NT2/D1 (cell line): Measurements from ENCODE around the gene SNRNP48.

ENCODE experiments used
- DNase-seq: peaks from one replicate; pipeline ENCODE4 v3.0.0-alpha.2; 2011; ENCODE audit warnings: low read depth, low spot score
- H3K27me3 ChIP-seq: 2 replicates; pipeline ENCODE4 v1.6.0; 2011; ENCODE audit warnings: mild to moderate bottlenecking; ENCODE audit not compliant: insufficient read length, insufficient read depth
- H3K36me3 ChIP-seq: 2 replicates; pipeline ENCODE4 v1.6.1; 2011; ENCODE audit warnings: mild to moderate bottlenecking, low read length, mixed read lengths; ENCODE audit not compliant: insufficient read depth, insufficient read length
- H3K4me1 ChIP-seq: 2 replicates; pipeline ENCODE4 v1.5.1; 2011; ENCODE audit not compliant: insufficient read depth, insufficient read length
- H3K4me3 ChIP-seq: 2 replicates; pipeline ENCODE4 v1.5.1; 2011; ENCODE audit warnings: low read depth; ENCODE audit not compliant: insufficient read length
- H3K9ac ChIP-seq: 2 replicates; pipeline ENCODE4 v1.6.0; 2011; ENCODE audit warnings: low read depth; ENCODE audit not compliant: insufficient read length
- H3K9me3 ChIP-seq: 2 replicates; pipeline ENCODE4 v1.5.1; 2011; ENCODE audit warnings: mild to moderate bottlenecking, low read length; ENCODE audit not compliant: insufficient read depth
- SUZ12 ChIP-seq: IDR thresholded peaks from 2 replicates; pipeline ENCODE4 v1.6.1; 2011; ENCODE audit not compliant: insufficient read length, insufficient read depth; ENCODE audit errors: extremely low read depth
- YY1 ChIP-seq: IDR thresholded peaks from 2 replicates; pipeline ENCODE4 v1.6.1; 2011; ENCODE audit not compliant: insufficient read length, insufficient read depth
- ZNF274 ChIP-seq: IDR thresholded peaks from 2 replicates; pipeline ENCODE4 v1.6.1; 2011; ENCODE audit warnings: mild to moderate bottlenecking, low read depth, low read length

The SNRNP48 gene

GRCh38 chr6:7637533-7637932 lies 47.5 kb downstream of the SNRNP48 start:
- Histone ChIP-seq H3K4me3 (no peak overlapping the region), H3K36me3 (no peaks in the 10 kb centered on the region), H3K9me3 (no peaks in the 10 kb centered on the region; the same call in 1 of the 2 replicates), H3K9ac (no peak overlapping the region), H3K27me3 (no peaks in the 10 kb centered on the region), H3K4me1 (no peaks in the 10 kb centered on the region)
- no peak for DNase-seq
- no peak for TF ChIP-seq SUZ12
- no peak for TF ChIP-seq ZNF274
- no peak for TF ChIP-seq YY1

- Histone ChIP-seq H3K27me3 (no peaks in the 10 kb centered on the region), H3K9me3 (no peaks in the 10 kb centered on the region; the same call in 1 of the 2 replicates), H3K4me3 (no peak overlapping the region), H3K4me1 (no peaks in the 10 kb centered on the region), H3K9ac (no peak overlapping the region), H3K36me3 (no peaks in the 10 kb centered on the region)
- TF ChIP-seq ZNF274 (no peak), SUZ12 (no peak), YY1 (no peak)
- DNase-seq: no peak
Measured at GRCh38 chr6:7639427-7639826, 49.4 kb downstream of the SNRNP48 start.

- no peaks in the 10 kb centered on the region for H3K4me1 ChIP-seq
- H3K36me3 ChIP-seq: no peaks in the 10 kb centered on the region
- DNase-seq: no peak
- no peak overlapping the region for H3K9ac ChIP-seq
- H3K9me3 ChIP-seq: no peaks in the 10 kb centered on the region; the same call in 1 of the 2 replicates
- no peak overlapping the region for H3K4me3 ChIP-seq
- H3K27me3 ChIP-seq: no peaks in the 10 kb centered on the region
- TF ChIP-seq ZNF274: no peak
- TF ChIP-seq YY1: no peak
Measured at GRCh38 chr6:7640016-7640415, 50.0 kb downstream of the SNRNP48 start.

GRCh38 chr6:7640607-7641577 lies 50.9 kb downstream of the SNRNP48 start:
- H3K9ac ChIP-seq: no peak overlapping the region
- TF ChIP-seq YY1: no peak
- no peak for TF ChIP-seq ZNF274
- no peak for TF ChIP-seq SUZ12
- no peaks in the 10 kb centered on the region; the same call in 1 of the 2 replicates for H3K9me3 ChIP-seq
- no peak for DNase-seq
- H3K4me1 ChIP-seq: no peaks in the 10 kb centered on the region
- no peaks in the 10 kb centered on the region for H3K27me3 ChIP-seq
- no peaks in the 10 kb centered on the region for H3K36me3 ChIP-seq
- no peak overlapping the region for H3K4me3 ChIP-seq

- Histone ChIP-seq H3K9ac (no peak overlapping the region), H3K27me3 (no peaks in the 10 kb centered on the region), H3K4me3 (no peak overlapping the region), H3K9me3 (no peaks in the 10 kb centered on the region; the same call in 1 of the 2 replicates), H3K4me1 (no peaks in the 10 kb centered on the region), H3K36me3 (no peaks in the 10 kb centered on the region)
- no peak for DNase-seq
- TF ChIP-seq YY1: no peak
- TF ChIP-seq ZNF274: no peak
- no peak for TF ChIP-seq SUZ12
Measured at GRCh38 chr6:7642791-7643190, 52.8 kb downstream of the SNRNP48 start.

- Histone ChIP-seq H3K4me1 (no peaks in the 10 kb centered on the region), H3K4me3 (no peak overlapping the region), H3K9ac (no peak overlapping the region), H3K9me3 (no peaks in the 10 kb centered on the region; the same call in 1 of the 2 replicates), H3K27me3 (no peaks in the 10 kb centered on the region), H3K36me3 (no peaks in the 10 kb centered on the region)
- DNase-seq: no peak
- TF ChIP-seq ZNF274: no peak
- no peak for TF ChIP-seq YY1
- no peak for TF ChIP-seq SUZ12
Measured at GRCh38 chr6:7644417-7644816, 54.4 kb downstream of the SNRNP48 start.

- Histone ChIP-seq H3K4me3 (no peak overlapping the region), H3K36me3 (no peaks in the 10 kb centered on the region), H3K9ac (no peak overlapping the region), H3K27me3 (no peaks in the 10 kb centered on the region), H3K4me1 (no peaks in the 10 kb centered on the region), H3K9me3 (no peaks in the 10 kb centered on the region)
- no peak for TF ChIP-seq ZNF274
- no peak for TF ChIP-seq SUZ12
- TF ChIP-seq YY1: no peak
- no peak for DNase-seq
Measured at GRCh38 chr6:7646394-7646793, 56.4 kb downstream of the SNRNP48 start.
